ENCODE results near the gene PLSCR1.
A peak's percentile ranks its signal among the peaks of the same experiment; 100 is the strongest.
"Not testable (repeated sequence)": the region's sequence is repeated elsewhere in the genome, so short reads cannot be mapped to it uniquely, and the experiment has no call there.

Gene PLSCR1

DNA sequence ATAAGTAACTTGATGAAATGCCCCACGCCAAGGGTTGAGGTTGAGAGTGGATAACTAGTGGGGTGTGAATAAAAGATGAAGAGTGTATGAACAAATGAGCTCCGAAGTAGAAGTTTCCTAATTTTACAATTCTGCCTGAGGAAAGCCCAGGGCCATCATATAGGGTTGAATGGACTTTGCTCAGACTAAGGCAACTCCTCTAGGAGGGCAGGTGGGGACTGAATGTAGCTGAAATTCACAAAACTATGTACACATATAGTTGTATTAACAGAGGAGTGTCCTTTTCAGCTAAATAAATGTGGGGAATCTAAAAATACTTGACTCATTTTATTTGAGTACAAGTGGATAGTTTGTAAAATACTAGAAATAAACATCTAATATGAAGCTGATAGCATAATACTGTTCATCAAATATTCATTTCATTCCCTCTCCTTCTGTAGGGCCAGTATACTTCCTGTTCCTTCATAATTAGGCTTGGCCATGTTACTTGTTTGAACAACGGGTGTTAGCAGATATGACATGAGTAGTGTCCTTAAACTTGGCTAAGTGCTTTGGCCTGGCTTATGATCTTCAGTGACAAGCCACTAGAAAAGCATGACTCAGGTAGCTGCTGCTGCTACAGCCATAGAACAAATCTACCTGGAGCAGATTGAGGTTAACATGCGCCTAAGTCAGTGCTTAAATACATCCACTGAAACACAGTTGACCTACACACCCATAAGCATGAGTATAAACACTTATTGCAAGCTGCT lies 26.5 kb downstream of the PLSCR1 start:
- no peak for TF ChIP-seq POLR2A (IDR thresholded peaks at IDR 0.05; ENCODE audit: low read length)
- TF ChIP-seq GATA1 (IDR thresholded peaks at IDR 0.05; ENCODE audit: low read depth, low read length) = no peak
- peak; percentile 14 to 15 for DNase-seq

DNA sequence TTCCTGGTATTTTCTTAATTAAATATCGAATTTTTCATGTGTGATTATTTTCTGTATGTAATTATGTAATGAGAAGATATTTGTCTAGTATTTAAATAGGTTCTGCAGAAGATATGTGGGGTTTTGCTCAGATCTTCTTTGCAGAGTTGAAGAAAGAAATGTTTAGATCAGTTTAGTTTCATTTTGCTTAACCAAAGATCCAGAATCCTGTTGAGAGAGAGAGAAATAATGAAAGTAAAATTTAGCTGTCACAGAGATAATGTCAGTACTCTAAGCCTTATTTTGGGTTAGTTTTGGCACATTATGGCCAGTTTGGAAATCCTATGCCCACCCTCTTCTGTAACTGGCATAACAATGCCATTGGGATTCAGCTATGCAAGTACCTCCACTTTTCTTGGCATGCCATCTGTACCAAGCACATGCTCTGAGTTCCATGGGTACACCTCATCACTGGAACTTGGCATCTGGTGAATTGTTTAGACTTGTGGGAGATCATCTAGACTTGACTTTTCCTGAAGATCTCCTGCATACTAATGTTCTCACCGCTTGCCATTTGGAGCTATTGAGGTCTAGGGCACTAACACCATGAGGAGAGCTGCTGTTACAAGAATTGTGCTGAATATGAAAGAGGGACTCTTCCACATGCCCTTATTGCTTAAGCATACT lies 30.9 kb downstream of the PLSCR1 start:
- no peak for TF ChIP-seq GATA1 (IDR thresholded peaks at IDR 0.05; ENCODE audit: low read depth, low read length)
- TF ChIP-seq POLR2A (IDR thresholded peaks at IDR 0.05; ENCODE audit: low read length) = no peak
- no peak for DNase-seq

DNA sequence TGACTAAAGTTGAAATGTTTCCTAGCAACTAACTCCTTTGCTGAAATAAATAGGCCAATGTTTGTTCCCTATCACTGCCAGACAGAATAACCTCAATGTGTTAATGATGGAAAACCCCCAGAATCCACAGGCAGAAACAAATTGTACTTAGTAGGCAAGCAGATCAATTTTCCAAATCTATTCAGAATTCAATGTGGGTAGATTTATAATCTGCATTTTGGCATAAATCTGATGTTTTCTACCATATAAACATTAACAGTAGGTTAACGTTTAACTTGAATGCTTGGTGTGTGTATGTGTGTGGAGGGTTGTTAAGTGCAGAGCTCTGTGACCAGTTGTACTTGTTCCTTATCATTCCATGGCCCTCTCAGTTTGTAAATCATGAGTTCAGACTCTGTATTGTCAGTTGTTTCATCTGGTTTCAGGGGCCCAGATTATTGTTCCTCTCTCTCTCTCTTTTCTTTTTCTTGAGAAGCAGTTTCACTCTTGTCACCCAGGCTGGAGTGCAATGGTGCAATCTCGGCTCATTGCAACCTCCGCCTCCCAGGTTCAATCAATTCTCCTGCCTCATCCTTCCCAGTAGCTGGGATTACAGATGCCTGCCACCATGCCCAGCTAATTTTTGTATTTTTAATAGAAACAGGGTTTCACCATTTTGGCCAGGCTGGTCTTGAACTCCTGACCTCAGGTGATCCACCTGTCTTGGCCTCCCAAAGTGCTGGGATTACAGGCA lies 32.8 kb downstream of the PLSCR1 start:
- TF ChIP-seq GATA1 (IDR thresholded peaks at IDR 0.05; ENCODE audit: low read depth, low read length) = no peak
- TF ChIP-seq POLR2A (IDR thresholded peaks at IDR 0.05; ENCODE audit: low read length) = no peak
- DNase-seq = no peak

DNA sequence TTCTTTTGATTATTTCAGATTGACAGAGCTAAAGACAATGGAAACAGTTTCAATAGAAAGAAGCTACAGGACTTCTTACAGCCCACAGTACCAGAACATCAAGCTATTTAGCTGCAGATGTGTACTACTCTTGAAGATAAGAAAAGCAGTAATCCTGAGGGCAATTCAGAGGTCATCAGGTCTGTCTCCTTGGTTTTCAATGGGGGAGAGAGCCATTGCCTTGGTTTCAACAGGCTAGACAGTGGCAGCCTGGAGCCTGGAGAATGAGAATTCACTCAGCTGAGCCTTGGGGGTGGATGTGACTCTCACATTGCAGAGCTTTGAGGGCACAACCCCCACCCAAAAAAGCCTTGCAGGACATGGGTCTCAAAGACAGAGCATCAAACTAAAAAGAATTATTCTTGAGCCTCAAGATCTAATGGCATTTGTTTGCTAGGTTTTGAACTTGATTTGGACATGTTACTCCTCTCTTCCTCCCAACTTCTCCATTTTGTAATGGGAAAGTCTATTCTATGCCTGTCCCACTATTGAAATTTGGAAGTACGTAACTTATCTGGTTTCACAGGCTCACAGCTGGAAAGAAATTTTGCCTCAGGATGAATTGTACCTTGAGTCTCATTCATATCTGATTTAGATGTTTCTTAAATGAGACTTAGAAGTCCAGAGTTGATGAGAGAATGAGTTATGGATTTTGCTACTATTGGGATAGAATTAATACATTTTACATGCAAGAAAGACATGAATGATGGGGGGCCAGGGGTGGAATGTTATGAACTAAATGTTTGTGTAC lies 36.9 kb downstream of the PLSCR1 start:
- TF ChIP-seq POLR2A (IDR thresholded peaks at IDR 0.05; ENCODE audit: low read length) = no peak
- no peak for TF ChIP-seq GATA1 (IDR thresholded peaks at IDR 0.05; ENCODE audit: low read depth, low read length)
- DNase-seq = no peak

DNA sequence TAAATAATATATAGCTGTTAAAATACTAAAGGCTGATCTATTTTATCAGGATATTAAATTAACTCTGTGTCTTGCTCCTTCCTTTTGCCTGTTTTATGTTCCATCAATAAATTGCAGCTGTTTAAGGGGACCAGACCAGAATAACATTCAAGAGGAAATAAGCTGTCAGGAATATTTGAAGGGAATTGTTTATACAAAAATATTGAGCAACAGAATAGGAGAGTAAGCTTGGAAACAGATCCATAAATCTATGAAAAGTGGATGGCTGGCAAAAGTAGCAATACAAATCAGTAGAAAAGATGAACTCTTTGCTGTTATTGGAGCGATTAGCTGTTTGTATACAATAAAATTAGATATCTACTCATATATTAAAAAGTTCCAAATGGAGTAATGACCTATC lies 38.9 kb downstream of the PLSCR1 start:
- no peak for TF ChIP-seq POLR2A (IDR thresholded peaks at IDR 0.05; ENCODE audit: low read length)
- no peak for TF ChIP-seq GATA1 (IDR thresholded peaks at IDR 0.05; ENCODE audit: low read depth, low read length)
- no peak for DNase-seq

DNA sequence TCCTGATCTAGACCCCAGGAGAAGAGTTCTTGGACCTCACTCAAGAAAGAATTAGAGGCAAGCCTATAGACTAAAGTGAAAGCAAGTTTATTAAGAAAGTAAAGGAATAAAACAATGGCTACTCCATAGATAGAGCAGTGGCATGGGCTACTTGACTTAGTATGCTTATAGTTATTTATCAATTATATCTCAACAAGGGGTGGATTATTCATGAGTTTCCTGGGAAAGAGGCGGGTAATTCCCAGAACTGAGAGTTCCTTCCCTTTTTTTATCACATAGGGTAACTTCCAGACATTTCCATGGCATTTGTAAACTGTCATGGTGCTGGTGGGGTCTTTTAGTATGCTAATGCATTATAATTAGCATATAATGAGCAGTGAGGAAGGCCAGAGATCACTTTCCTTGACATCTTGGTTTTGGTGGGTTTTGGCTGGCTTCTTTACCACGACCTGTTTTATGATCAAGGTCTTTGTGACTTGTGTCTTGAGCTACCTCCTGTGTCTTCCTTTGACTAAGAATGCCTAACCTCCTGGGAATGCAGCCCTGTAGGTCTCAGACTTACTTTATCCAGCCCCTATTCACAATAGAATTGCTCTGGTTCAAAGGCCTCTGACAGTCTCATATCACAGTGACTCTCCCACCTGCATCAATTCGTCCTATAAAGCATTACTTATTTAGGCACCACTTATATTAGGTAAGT lies 39.8 kb downstream of the PLSCR1 start:
- peak in 1 of 2 experiments; percentile 18 for DNase-seq
- TF ChIP-seq POLR2A (IDR thresholded peaks at IDR 0.05; ENCODE audit: low read length) = no peak
- TF ChIP-seq GATA1 (IDR thresholded peaks at IDR 0.05; ENCODE audit: low read depth, low read length) = no peak

DNA sequence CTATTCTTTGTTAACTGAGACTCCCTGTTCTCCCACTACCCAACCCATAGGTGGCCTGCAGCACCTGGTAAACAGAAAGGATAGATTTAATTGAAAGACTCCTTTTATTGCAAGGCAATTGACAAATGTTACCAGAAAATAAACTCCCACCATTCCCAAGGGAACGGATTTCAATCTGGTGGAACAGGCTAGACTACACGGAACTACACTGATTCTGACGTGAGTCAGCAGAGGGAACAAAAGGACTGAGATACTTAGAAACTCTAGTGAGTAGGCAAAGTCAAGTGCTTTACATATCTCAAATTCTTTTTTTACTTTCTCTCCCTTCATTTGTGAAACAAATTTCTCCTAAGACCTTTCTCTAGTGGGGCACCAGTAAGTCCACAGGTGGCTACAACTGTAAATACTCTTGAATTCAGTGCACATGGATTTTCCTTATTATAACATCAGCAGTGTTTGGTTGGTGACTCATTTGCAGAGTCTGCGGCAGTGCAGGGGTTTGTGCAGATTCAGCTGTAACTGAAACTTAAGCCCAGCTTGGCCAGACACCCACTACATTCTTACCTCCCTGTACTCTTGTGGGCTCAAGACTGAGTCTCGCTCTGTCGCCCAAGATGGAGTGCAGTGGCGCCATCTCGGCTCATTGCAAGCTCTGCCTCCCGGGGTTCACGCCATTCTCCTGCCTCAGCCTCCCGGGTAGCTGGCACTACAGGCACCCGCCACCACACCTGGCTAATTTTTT lies 40.8 kb downstream of the PLSCR1 start:
- DNase-seq = no peak
- TF ChIP-seq GATA1 (IDR thresholded peaks at IDR 0.05; ENCODE audit: low read depth, low read length) (no peak), POLR2A (IDR thresholded peaks at IDR 0.05; ENCODE audit: low read length) (no peak)

DNA sequence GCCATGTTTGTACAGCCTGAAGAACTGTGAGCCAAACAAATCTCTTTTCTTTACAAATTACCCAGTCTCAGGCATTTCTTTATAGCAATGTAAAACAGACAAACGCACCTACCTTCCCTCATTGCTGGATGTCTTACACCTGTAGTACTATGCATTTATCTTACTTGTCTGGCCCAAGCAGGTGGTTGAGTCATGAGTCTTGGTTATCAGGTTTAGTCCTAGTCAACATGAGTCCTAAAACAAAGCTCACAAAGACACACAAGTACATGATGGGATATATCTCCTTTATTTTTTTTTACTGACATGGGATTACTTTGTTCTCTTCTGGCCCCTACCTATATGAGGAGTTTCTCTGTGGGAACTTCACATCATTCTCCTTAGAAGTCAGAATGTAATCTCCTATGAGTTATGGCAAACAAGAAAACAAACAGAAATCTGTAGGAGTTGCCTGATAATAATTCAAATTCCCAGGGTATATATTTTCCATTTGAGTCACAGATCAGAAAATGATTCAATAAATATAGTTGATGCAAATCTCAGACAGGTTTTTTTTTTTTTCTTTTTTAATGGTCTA lies 41.4 kb downstream of the PLSCR1 start:
- TF ChIP-seq POLR2A (IDR thresholded peaks at IDR 0.05; ENCODE audit: low read length) = no peak
- TF ChIP-seq GATA1 (IDR thresholded peaks at IDR 0.05; ENCODE audit: low read depth, low read length) = no peak
- DNase-seq = no peak

DNA sequence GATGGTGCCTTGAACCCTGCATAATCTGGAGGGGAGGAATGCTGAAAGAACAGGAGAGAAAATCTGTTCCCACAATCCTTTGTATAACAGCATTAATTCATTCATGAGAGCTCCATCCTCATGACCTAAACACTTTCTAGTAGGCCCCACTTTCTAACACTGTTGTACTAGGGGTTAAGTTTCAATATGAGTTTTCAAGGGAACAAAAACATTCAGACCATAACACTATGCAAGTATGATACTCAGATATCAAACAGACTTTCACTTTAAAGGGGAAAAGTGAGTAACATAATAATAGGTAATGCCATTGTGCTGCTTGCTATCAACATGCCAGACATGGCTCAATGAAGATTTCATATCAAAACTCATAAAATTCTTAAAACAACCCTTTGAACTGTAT lies 42.7 kb downstream of the PLSCR1 start:
- TF ChIP-seq POLR2A (IDR thresholded peaks at IDR 0.05; ENCODE audit: low read length) (no peak), GATA1 (IDR thresholded peaks at IDR 0.05; ENCODE audit: low read depth, low read length) (no peak)
- DNase-seq = no peak

DNA sequence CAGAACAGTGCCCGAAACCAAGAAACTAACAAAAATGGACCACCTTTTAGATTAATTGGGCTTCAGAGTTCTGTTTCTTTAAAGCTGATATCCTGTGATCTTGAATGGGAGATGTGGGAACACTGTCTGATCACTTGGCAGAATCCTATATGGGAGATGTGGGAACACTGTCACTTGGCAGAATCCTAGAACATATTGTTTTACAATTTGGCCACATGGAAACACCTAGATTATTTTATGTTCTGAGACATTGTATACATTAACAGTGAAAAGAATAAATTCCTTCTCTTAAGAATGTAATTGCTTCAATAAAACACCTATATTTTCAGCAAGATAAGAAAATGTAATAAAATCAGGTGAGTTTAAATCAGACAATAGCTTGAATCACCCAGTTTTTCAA lies 44.7 kb downstream of the PLSCR1 start:
- DNase-seq = no peak
- no peak for TF ChIP-seq GATA1 (IDR thresholded peaks at IDR 0.05; ENCODE audit: low read depth, low read length)
- TF ChIP-seq POLR2A (IDR thresholded peaks at IDR 0.05; ENCODE audit: low read length) = no peak

DNA sequence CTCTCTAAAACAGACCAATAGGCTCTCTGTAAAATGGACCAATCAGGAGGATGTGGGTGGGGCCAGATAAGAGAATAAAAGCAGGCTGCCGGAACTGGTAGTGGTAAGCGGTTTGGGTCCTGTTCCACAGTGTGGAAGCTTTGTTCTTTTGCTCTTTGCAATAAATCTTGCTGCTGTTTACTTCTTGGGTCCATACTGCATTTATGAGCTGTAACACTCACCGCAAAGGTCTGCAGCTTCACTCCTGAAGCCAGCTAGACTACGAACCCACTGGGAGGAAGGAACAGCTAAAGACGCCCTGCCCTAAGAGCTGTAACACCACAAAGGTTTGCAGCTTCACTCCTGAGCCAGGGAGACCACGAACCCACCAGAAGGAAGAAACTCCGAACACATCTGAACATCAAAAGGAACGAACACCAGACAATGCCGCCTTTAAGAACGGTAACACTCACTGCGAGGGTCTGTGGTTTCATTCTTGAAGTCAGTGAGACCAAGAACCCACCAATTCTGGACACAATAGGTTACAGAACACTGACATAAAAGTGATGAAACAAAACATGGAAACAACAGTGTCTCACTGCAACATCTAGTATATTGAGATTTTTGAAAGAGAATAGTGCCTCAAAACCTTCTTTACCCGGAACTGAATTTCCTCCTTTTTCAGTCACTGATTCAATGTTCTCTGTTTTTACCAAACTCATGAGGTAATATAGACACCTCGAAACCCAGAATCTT lies 46.2 kb downstream of the PLSCR1 start:
- no peak for TF ChIP-seq POLR2A (IDR thresholded peaks at IDR 0.05; ENCODE audit: low read length)
- no peak for TF ChIP-seq GATA1 (IDR thresholded peaks at IDR 0.05; ENCODE audit: low read depth, low read length)
- DNase-seq = no peak

DNA sequence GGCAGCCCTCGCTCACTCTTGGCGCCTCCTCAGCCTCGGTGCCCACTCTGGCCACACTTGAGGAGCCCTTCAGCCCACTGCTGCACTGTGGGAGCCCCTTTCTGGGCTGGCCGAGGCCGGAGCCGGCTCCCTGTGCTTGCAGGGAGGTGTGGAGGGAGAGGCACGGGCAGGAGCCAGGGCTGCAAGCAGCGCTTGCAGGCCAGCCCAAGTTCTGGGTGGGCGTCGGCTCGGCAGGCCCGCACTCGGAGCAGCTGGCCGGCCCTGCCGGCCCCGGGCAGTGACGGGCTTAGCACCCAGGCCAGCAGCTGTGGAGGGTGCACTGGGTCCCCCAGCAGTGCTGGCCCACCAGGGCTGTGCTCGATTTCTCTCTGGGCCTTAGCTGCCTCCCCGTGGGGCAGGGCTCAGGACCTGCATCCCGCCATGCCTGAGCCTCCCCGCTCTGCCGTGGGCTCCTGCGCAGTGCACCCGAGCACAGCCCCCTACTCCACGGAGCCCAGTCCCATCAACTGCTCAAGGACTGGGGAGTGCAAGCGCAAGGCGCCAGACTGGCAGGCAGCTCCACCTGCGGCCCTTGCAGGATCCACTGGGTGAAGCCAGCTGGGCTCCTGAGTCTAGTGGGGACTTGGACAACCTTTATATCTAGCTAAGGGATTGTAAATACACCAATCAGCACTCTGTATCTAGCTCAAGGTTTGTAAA lies 47.1 kb downstream of the PLSCR1 start:
- DNase-seq = not testable (repeated sequence)
